Upper lobe of left lung (tissue), 6 donors: ENCODE results near the gene KRT80. TPM values are rescaled to one million over a fixed set of nuclear protein-coding genes. Genes with fewer than 3 reads are reported as not detected.

ENCODE experiments used
- ATAC-seq, 2 donors: fragments of 200-7000 bp; cut with Tn5 transposase; one replicate each; pipeline ENCODE4 v1.9.1; 2022; ENCODE audit warnings: mild to moderate bottlenecking in 2 of 2, moderate library complexity in 2 of 2; ENCODE audit not compliant: low FRiP score in 2 of 2
- DNase-seq, 2 donors: peaks; one replicate each; pipeline ENCODE4 v3.0.0-alpha.2; 2019 to 2020
- H3K27ac ChIP-seq, 4 donors: fragments of 200-600 bp; sonication (generic); one replicate each; pipeline ENCODE4 v1.5.1; 2016 to 2019
- H3K27me3 ChIP-seq, 4 donors: fragments of 200-600 bp; sonication (generic); one replicate each; pipeline ENCODE4 v1.5.1; 2017 to 2019
- H3K36me3 ChIP-seq, 4 donors: fragments of 200-600 bp; sonication (generic); one replicate each; pipeline ENCODE4 v1.5.1; 2016 to 2019
- H3K4me1 ChIP-seq, 4 donors: fragments of 200-600 bp; sonication (generic); one replicate each; pipeline ENCODE4 v1.5.1; 2018 to 2019
- H3K4me3 ChIP-seq, 4 donors: fragments of 200-600 bp; sonication (generic); one replicate each; pipeline ENCODE4 v1.5.1; 2017 to 2019; ENCODE audit warnings: mild to moderate bottlenecking in 2 of 4, moderate library complexity in 1 of 4
- H3K9me3 ChIP-seq, 4 donors: fragments of 200-600 bp; sonication (generic); one replicate each; pipeline ENCODE4 v1.5.1; 2018 to 2019
- EP300 ChIP-seq, 4 donors: sonication (generic); formaldehyde crosslinking; IDR thresholded peaks; one replicate each; pipeline ENCODE4 v1.5.1; 2017; ENCODE audit warnings: antibody characterized with exemption in 4 of 4, control low read depth in 2 of 4
- POLR2A ChIP-seq, 4 donors: fragments of 450-650 bp; IDR thresholded peaks; one replicate each; pipeline ENCODE4 v1.5.1; 2016 to 2017; ENCODE audit warnings: antibody characterized with exemption in 4 of 4, mild to moderate bottlenecking in 2 of 4
- POLR2AphosphoS5 ChIP-seq, 2 donors: sonication (generic); formaldehyde crosslinking; IDR thresholded peaks; one replicate each; pipeline ENCODE4 v1.5.1; 2017; ENCODE audit warnings: antibody characterized with exemption in 2 of 2
- WGBS, 2 donors: methylation state at CpG; one replicate each; pipeline ENCODE4 v1.1.5; 2017 to 2018; 5-methylcytosine and 5-hydroxymethylcytosine counted together
- total RNA-seq, 6 donors: library from RNA; depleted of rRNA in 4 of 6; stranded (reverse); fragments of >200 nt in 4 of 6; gene quantifications; one replicate each; pipeline versions ENCODE4 v1.1.0 to v1.2.1, GENCODE V29; 2016 to 2021
- TF ChIP-seq, protein P1 (sequence below), 6 experiments: fragments of 450-650 bp in 4 of 6; fragments of 200-600 bp in 2 of 6; sonication (generic) in 2 of 6; IDR thresholded peaks; one replicate each; pipeline ENCODE4 v1.5.1; 2016 to 2019; ENCODE audit warnings: antibody characterized with exemption in 6 of 6
- donor health status: DM: no; HTN: no; CAD: no; lungs with moderate emphysema.
- donor health status: DM: no; HTN: yes; CAD: no; lungs with severe emphysema.

Gene KRT80
- total RNA-seq, 6 donors from 2014 or later = 2.1 to 15.2 (median 6.6) TPM

GRCh38 chr12:52199294-52199919, 7.6 kb upstream of the KRT80 start:
- Histone ChIP-seq H3K4me3 (no peak overlapping the region), H3K27me3 (no peaks in the 10 kb centered on the region), H3K9me3 (no peaks in the 10 kb centered on the region), H3K27ac (peak overlapping the region; percentile 75 to 86 (median 82)), H3K4me1 (peaks cover 46 to 70% (median 63%) of the 10 kb centered on the region in 4 donors), H3K36me3 (no peaks in the 10 kb centered on the region)
- ATAC-seq (no peak), DNase-seq (no peak)
- WGBS, 2 donors = 75 to 88% methylated on average over 7 to 8 of the region's 8 CpGs
- TF ChIP-seq, protein P1, sequence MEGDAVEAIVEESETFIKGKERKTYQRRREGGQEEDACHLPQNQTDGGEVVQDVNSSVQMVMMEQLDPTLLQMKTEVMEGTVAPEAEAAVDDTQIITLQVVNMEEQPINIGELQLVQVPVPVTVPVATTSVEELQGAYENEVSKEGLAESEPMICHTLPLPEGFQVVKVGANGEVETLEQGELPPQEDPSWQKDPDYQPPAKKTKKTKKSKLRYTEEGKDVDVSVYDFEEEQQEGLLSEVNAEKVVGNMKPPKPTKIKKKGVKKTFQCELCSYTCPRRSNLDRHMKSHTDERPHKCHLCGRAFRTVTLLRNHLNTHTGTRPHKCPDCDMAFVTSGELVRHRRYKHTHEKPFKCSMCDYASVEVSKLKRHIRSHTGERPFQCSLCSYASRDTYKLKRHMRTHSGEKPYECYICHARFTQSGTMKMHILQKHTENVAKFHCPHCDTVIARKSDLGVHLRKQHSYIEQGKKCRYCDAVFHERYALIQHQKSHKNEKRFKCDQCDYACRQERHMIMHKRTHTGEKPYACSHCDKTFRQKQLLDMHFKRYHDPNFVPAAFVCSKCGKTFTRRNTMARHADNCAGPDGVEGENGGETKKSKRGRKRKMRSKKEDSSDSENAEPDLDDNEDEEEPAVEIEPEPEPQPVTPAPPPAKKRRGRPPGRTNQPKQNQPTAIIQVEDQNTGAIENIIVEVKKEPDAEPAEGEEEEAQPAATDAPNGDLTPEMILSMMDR (IDR thresholded peaks at IDR 0.05) = no peak
- TF ChIP-seq EP300 (IDR thresholded peaks at IDR 0.05) (no peak), POLR2AphosphoS5 (IDR thresholded peaks at IDR 0.05) (no peak), POLR2A (IDR thresholded peaks at IDR 0.05) (no peak)

GRCh38 chr12:52198454-52199215, 6.8 kb upstream of the KRT80 start:
- peak overlapping the region; percentile 75 to 86 (median 82) for H3K27ac ChIP-seq
- DNase-seq (peak in 1 of 2 donors; percentile 62), ATAC-seq (peak; percentile 4 to 59)

DNA sequence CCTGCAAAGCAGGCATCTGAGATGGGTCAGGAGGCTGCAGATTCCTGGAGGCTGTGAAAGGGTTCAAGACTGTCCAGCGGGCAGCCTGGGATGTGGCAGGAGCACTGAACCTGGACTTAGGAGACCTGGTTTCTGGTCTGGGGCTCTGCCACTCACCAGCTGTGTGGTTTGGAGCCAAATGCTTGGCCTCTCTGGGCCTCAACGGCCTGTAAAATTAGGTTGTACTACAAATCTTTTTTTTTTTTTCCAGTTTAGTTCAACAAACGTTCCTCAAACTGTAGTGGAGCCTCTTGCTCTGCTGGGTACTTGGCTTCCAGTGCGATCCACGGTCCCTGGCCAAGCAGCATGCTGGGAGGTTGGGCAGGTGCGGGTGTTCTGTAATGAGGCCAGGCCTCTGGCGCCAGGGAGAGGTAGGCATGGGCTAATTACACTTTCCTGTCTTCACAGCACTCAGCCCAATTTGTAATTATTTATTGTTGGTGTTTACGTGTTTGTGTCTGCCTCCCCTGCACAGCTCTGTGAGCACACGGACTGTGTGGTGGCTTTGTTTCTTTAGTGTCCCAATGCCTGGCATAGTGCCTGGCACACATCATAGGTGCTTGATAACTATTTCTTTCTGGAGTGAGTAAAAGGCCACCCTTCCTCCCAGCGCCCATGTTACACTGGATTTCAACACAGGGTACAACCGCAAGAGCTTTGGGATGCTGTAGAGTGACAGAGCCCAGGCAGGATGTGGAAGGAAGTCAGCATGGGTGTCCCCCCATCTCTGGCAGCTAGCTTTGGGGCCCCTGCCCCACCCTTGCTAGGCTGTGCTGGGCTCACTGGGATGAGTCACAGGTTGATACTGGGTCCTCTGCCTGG, 5.8 kb upstream of the KRT80 start:
- H3K36me3 ChIP-seq = no peaks in the 10 kb centered on the region
- peaks cover 55 to 76% (median 68%) of the 10 kb centered on the region in 4 donors for H3K4me1 ChIP-seq
- no peaks in the 10 kb centered on the region for H3K27me3 ChIP-seq
- H3K4me3 ChIP-seq = no peak overlapping the region
- TF ChIP-seq, protein P1 (IDR thresholded peaks at IDR 0.05) = no peak
- TF ChIP-seq POLR2AphosphoS5 (IDR thresholded peaks at IDR 0.05) = peak; percentile 56 to 68
- no peak for TF ChIP-seq POLR2A (IDR thresholded peaks at IDR 0.05)
- TF ChIP-seq EP300 (IDR thresholded peaks at IDR 0.05) = peak in 1 of 4 donors; percentile 66
- peak in 1 of 2 donors; percentile 89 for DNase-seq
- 36 to 53% methylated on average over 11 of the region's 11 CpGs for WGBS, 2 donors
- peak overlapping the region; percentile 75 to 86 (median 82) for H3K27ac ChIP-seq
- ATAC-seq = peak; percentile 71 to 77
- H3K9me3 ChIP-seq = no peaks in the 10 kb centered on the region

More at GRCh38 chr12:52198454-52199215, 6.8 kb upstream of the KRT80 start:
- no peaks in the 10 kb centered on the region for H3K27me3 ChIP-seq
- H3K4me3 ChIP-seq = no peak overlapping the region
- H3K4me1 ChIP-seq = peaks cover 54 to 76% (median 67%) of the 10 kb centered on the region in 4 donors
- H3K9me3 ChIP-seq = no peaks in the 10 kb centered on the region
- H3K36me3 ChIP-seq = no peaks in the 10 kb centered on the region
- TF ChIP-seq EP300 (IDR thresholded peaks at IDR 0.05) (peak in 1 of 4 donors; percentile 47), POLR2AphosphoS5 (IDR thresholded peaks at IDR 0.05) (peak in 1 of 2 donors; percentile 21), POLR2A (IDR thresholded peaks at IDR 0.05) (no peak)
- 54 to 58% methylated on average over 3 to 5 of the region's 5 CpGs for WGBS, 2 donors

- ATAC-seq = no peak
- no peak for DNase-seq
- Histone ChIP-seq H3K27ac (peak overlapping the region; percentile 26 to 88 (median 74)), H3K36me3 (no peaks in the 10 kb centered on the region), H3K4me3 (no peak overlapping the region), H3K9me3 (no peaks in the 10 kb centered on the region), H3K4me1 (peaks cover 65 to 79% (median 74%) of the 10 kb centered on the region in 4 donors), H3K27me3 (no peaks in the 10 kb centered on the region)
- TF ChIP-seq EP300 (IDR thresholded peaks at IDR 0.05) (no peak), POLR2AphosphoS5 (IDR thresholded peaks at IDR 0.05) (no peak), POLR2A (IDR thresholded peaks at IDR 0.05) (no peak)
- TF ChIP-seq, protein P1 (IDR thresholded peaks at IDR 0.05) = no peak
- WGBS, 2 donors = 67 to 69% methylated on average over 7 to 8 of the region's 8 CpGs
Observed at GRCh38 chr12:52195065-52195730, 3.4 kb upstream of the KRT80 start.
